ENCODE data around the gene GRM7.

DNA sequence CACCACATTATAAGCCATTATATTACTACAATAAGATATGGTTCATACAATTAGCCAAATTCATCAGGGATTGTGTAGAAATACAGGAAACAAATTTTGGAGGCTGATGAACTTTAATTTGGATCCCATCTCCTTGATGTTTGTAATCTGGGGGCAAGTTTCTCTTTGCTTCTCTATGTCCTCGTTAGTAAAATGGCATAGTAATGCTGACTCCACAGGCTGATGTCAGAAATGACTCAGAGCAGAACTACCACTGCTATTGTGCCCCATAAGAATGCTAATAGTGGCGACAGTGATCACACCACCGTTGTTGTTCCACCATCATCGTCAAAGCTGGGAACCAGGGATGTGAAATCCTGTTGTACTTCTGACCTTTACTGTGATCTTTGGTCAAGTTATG is 918.4 kb downstream of the GRM7 start:
- TF ChIP-seq, protein P1, sequence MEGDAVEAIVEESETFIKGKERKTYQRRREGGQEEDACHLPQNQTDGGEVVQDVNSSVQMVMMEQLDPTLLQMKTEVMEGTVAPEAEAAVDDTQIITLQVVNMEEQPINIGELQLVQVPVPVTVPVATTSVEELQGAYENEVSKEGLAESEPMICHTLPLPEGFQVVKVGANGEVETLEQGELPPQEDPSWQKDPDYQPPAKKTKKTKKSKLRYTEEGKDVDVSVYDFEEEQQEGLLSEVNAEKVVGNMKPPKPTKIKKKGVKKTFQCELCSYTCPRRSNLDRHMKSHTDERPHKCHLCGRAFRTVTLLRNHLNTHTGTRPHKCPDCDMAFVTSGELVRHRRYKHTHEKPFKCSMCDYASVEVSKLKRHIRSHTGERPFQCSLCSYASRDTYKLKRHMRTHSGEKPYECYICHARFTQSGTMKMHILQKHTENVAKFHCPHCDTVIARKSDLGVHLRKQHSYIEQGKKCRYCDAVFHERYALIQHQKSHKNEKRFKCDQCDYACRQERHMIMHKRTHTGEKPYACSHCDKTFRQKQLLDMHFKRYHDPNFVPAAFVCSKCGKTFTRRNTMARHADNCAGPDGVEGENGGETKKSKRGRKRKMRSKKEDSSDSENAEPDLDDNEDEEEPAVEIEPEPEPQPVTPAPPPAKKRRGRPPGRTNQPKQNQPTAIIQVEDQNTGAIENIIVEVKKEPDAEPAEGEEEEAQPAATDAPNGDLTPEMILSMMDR (IDR thresholded peaks at IDR 0.05 in 4 of 5, conservative IDR thresholded peaks at IDR 0.05 in 1 of 5) = no peak
- no peak for TF ChIP-seq POLR2A (IDR thresholded peaks at IDR 0.05)

Data from gastrocnemius medialis (tissue), 4 donors.